Kidney capillary endothelial cell (primary cell): ENCODE measurements around the gene CDH23.

Source experiments
- DNase-seq: peaks from one replicate; pipeline ENCODE4 v3.0.0-alpha.2; 2018; ENCODE audit warnings: low spot score

CDH23 gene

DNA sequence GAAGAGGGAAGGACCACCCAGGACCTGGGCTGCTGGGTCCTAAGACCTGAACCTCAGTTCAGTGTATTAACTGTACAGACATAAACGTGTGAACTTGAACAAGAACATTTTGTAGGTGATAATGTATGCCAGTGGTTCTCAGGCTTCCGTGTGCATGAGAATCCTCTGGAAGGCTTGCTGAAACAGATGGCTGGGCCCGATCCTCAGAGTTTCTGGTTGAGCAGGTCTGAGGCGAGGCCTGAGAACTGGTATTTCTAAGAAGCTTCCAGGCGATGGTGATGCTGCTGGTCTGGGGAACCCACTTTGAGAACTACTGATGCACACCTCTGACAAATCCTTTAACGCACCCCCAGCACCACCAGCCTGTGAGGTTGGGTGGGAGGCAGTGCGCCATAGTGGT, 70.4 kb downstream of the CDH23 start:
- no peak for DNase-seq

GRCh38 chr10:71467569-71468362, 71.0 kb downstream of the CDH23 start:
- DNase-seq, result no peak

GRCh38 chr10:71468363-71469094, 71.8 kb downstream of the CDH23 start:
- no peak for DNase-seq

DNA sequence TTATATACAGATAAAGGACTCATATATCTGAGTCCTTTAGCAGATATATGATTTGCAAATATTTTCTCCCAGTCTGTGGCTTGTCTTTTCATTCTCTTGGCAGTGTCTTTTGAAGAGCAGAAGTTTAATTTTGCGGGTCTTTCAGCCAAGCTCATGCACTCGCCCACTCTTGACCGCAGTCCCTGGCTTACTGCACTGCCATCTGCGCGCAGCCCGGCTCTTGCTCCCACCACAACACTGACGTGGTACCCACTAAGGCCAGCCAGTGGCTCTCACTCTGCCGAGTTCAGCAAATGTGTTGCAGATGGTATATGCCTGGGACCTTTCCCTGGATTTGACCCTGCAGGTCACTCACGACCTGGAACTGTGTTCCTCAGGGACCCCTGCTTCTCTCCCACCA, 74.3 kb downstream of the CDH23 start:
- no peak for DNase-seq

- no peak for DNase-seq
Observed at GRCh38 chr10:71471957-71472365, 75.2 kb downstream of the CDH23 start.

DNA sequence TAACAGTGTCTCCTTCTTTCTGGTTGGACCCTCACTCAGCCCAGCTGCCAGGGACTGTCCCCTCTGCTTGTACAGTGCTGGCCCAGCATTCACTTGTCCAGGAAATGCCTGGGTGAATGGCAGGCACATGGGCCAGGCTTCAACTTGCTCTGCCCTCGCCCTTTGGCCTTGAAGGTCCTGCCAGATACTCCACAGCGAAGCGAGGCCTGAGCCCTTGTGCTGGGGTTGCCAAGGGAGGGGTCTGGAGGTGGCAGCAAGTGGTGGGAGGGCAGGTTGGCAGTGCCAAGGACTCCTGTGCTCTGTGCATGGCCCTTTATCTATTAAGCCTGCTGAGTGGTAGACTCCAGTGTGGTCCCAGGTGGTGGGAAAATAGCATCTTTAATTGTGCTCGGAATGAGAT, 75.7 kb downstream of the CDH23 start:
- no peak for DNase-seq

- no peak for DNase-seq
Observed at GRCh38 chr10:71472912-71473311, 76.2 kb downstream of the CDH23 start.

- DNase-seq, result no peak
Observed at GRCh38 chr10:71473671-71474599, 77.2 kb downstream of the CDH23 start.

GRCh38 chr10:71474702-71475242, 78.1 kb downstream of the CDH23 start:
- DNase-seq, result no peak

DNA sequence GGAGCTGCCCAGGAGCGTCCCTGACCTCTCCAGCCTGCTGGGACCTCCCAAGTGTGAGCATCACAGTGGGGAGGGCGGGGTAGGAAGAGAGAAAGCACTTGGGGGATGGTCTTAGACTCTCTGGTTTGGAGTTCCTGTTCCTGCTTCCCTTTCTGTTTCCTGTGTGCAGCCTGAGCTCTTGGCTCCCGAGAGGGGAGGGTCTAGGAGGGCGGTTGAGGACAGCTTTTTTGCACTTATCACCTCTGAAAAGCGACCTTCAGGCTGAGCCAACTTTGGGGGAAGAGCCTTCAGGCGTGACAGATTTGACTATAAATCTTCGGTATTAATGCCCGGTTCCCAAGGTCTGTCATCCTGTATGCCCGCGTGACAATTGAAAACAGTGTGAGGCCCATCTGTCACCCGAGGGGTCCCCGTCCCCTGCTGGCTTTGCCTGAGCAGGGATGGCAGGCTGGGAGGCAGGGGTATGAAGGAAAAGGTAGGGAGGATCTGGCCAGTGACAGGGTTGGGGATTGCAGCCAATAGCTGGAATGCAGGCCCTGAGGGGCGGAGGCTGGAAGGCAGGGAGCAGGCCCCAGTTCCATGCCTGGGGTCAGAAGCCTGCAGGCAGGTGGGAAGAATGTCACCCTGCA, 78.6 kb downstream of the CDH23 start:
- no peak for DNase-seq

DNA sequence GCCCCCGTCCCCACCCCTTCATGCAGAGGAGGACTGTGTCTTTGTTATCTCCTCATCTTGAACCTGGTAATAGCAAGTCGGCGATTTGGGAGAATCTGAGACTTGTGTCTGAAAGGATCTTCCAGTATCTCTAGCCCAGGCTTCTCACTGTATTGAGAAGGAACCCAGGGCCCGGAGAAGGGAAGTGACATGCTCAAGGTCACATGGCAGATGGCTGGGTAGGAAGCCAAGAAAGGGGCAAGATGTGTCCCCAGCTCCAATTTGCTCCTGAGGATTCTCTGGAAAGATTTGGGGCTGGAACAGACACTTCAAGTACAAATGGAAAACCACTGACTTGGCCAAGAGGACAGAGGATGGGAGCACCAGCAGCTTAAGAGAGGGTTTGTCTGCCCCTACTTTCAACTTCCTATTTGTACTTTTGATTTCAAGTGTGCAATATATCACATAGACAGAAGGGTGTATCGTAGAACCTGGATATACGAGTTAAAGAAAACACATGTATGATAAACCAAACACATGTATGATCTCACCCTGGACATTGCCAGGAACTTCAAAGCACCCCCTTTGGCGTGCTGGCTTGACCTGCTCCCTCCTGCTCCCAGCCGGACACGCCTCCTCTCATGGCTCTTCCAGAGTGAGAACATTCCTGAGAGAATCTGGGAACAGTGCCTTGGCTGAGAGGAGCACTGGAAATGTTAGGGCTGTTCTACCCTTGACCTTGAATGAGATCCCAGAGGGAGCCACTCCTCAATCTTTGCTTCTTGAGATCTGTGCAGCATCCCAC, 79.7 kb downstream of the CDH23 start:
- DNase-seq, result no peak

DNA sequence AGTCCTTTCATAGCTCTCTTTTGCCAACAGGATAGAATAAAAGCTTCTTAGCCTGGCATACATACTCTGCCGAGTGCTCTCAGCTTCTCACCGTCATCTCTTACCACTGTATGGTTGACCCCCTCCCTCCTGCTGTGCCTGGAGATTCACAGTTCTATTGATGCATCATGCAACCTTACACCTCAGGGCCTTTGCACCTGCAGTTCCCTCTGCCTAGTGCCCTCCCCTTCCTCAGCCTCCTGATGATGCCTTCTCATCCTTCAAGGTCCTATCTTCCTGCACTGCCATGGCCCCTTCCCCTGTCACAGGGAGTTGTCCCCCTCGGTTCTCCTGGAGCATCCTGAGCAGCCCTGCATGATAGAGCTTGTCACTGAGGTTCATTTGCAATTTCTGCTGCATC, 81.5 kb downstream of the CDH23 start:
- DNase-seq, result no peak

GRCh38 chr10:71478813-71479365, 82.2 kb downstream of the CDH23 start:
- DNase-seq, result no peak

- DNase-seq, result no peak
Observed at GRCh38 chr10:71479831-71480230, 83.1 kb downstream of the CDH23 start.

GRCh38 chr10:71480662-71481061, 83.9 kb downstream of the CDH23 start:
- no peak for DNase-seq

DNA sequence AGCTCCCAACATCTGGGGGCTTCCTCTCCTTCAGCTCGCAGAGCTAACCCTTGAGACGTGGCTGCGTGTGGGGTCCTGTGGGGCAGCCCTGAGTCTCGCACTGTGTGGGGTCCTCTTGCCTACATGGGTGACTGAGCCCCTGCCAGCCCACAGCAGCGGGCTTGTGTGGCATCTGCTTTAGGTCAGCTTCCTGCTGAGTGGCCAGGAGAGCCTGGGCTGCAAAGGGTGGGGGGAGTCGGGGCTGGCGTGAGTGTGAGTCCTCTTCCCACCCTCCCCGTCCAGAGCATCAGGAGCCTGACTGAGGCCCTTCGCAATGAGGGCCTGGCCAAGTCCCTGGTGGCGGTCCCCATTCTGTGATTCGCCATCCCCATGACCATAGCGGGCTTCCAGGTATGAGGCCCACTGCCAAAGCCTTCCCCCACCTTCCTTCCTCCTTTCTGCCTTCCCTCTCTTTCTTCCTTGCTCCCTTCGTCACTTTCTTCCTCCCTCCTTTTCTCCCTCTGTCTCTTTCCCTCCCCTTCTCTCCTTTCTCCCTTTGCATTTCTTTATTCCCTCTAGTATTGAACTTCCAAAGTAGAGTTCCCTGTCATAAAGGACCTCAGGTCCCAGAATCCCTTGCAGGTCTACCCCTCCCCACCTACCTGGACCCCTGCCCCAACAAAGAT, 85.2 kb downstream of the CDH23 start:
- no peak for DNase-seq

- no peak for DNase-seq
Observed at GRCh38 chr10:71482620-71483019, 85.9 kb downstream of the CDH23 start.

DNA sequence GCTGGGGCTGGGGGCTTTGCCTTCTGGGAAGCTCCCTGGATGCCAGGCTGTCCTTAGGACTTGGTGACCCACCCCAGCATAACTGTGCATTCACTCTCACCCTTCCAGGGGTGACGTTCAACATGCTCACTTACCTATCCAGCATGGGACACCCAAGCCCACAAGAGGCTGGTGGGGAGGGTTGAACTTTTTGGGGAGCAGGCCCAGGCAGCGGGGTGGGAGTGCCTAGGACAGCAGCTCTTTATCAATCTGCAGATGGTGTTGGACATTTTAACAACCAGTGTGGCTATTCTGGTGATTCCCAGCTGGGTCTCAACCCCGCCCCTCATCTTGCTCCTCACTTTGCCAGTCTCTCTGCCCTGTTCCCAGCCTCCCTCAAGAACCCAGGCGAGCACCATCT, 86.4 kb downstream of the CDH23 start:
- no peak for DNase-seq

- no peak for DNase-seq
Observed at GRCh38 chr10:71483885-71484751, 87.4 kb downstream of the CDH23 start.
